Hepatocyte (in vitro differentiated cells): ENCODE measurements around the gene PNKP.

Experiments
- EZH2 ChIP-seq: fragments of 200-600 bp; sonication (generic); IDR thresholded peaks from 2 replicates; pipeline ENCODE4 v1.6.1; 2016; ENCODE audit warnings: antibody characterized with exemption, mild to moderate bottlenecking, borderline replicate concordance
- EZH2phosphoT487 ChIP-seq: fragments of 200-600 bp; sonication (generic); IDR thresholded peaks from one replicate; pipeline ENCODE4 v1.6.1; 2018; ENCODE audit warnings: antibody characterized with exemption, mild to moderate bottlenecking, low read depth, moderate library complexity; ENCODE audit not compliant: unreplicated experiment, severe bottlenecking

DNA sequence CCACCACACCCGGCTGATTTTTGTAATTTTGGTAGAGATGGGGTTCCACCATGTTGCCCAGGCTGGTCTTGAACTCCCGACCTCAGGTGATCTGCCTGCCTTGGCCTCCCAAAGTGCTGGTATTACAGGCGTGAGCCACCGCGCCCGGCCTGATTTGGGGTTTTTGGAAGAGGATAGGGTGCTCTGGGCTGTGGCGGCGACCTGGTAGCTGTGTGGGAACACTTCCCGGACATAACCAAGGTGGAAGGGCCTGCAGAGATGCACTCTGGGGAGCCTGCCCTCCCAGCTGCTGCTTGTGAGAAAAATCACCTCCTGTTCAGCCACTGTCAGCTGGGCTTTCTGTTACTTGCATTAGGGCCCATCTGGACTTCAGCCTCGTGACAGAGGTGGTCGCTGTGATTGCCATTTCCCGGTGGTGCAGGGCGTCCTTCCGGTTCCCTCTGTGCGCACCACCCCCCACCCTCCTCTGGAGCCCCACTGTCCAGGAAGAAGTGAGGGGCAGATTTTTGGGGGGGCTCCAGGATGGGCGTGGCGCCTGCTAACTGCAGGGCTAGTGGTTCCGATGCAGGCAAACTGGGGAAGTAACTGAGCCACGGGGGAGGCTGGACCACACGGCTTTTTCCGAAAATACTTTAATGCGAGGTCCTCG, 21.8 kb upstream of the PNKP start:
- TF ChIP-seq EZH2phosphoT487 (no peak), EZH2 (no peak)
